ENCODE results near the gene PECR. TPM values are rescaled to one million over a fixed set of nuclear protein-coding genes. Genes with fewer than 3 reads are reported as not detected.

Gene PECR
- total and polyA plus RNA-seq, 9 of the 15 experiments (the other 6 are each of a cell fraction or from before 2014, with no cell fraction given), result 1.1 to 10.3 (median 8.2) TPM

- no peak for DNase-seq (ENCODE audit: extremely low read depth in 1 of 4, low spot score in 3 of 4)
- no TSS peak for BruUV-seq (replicated peaks)
- no peaks in the 10 kb centered on the region for H3K27me3 ChIP-seq (ENCODE audit: control insufficient read depth in 2 of 2, insufficient read depth in 2 of 2, low read length in 2 of 2)
Observed at GRCh38 chr2:216098421-216099334, 17.1 kb upstream of the PECR start.

More at GRCh38 chr2:216098421-216099334, 17.1 kb upstream of the PECR start:
- intact Hi-C loops (cut with micrococcal nuclease) (no loop called here), in situ Hi-C loops (cut with MboI) (no loop called here)
- no peaks in the 10 kb centered on the region for H3K36me3 ChIP-seq (ENCODE audit: control insufficient read depth, insufficient read depth, low read length)
- H3K4me2 ChIP-seq (ENCODE audit: insufficient read depth, low read length), result no peak overlapping the region
- ATAC-seq (no peak), FAIRE-seq (no peak)
- no peak overlapping the region for H2AFZ ChIP-seq (ENCODE audit: low read depth, low read length)
- H3K9ac ChIP-seq (ENCODE audit: insufficient read depth in 1 of 2, low read depth in 2 of 2, low read length in 2 of 2), result no peak overlapping the region
- no peaks in the 10 kb centered on the region for H3K9me3 ChIP-seq (replicated peaks; ENCODE audit: control insufficient read depth, insufficient read depth, low read depth, low read length)
- no peak overlapping the region for H3K4me3 ChIP-seq
- ChIA-PET CTCF (ENCODE audit: low intra/inter-chr PET ratio) (no interaction called here), POLR2A (no interaction called here)
- no peaks in the 10 kb centered on the region for H4K20me1 ChIP-seq (replicated peaks; ENCODE audit: control insufficient read depth, insufficient read depth, low read length)
- no peaks in the 10 kb centered on the region for H3K4me1 ChIP-seq (replicated peaks in 1 of 2; ENCODE audit: control insufficient read depth in 2 of 2, insufficient read depth in 2 of 2, low read length in 2 of 2)
- no peaks in the 10 kb centered on the region for H3K9me1 ChIP-seq (ENCODE audit: control insufficient read depth, insufficient read depth, low read length)
- no peaks in the 10 kb centered on the region for H3K79me2 ChIP-seq (ENCODE audit: control insufficient read depth, insufficient read depth, low read length)
- no peak overlapping the region; the same call in 2 of the 3 replicates for H3K27ac ChIP-seq (ENCODE audit: extremely low read depth, low read depth, low read length)
- TF ChIP-seq EWSR1 (IDR thresholded peaks at IDR 0.05; ENCODE audit: borderline replicate concordance, low read depth, partially characterized antibody) (no peak), ARID3B (CRISPR knock-in tag; IDR thresholded peaks at IDR 0.05; ENCODE audit: borderline replicate concordance) (no peak), ZSCAN29 (IDR thresholded peaks at IDR 0.05) (no peak), EGR1 (conservative IDR thresholded peaks at IDR 0.05) (peak; percentile 43), BACH1 (tag; IDR thresholded peaks at IDR 0.05) (no peak)
- WGBS (ENCODE audit: insufficient coverage, low coverage, missing lambda C conversion rate), result 63% methylated on average over 2 of the region's 9 CpGs
